Endothelial cell (in vitro differentiated cells): ENCODE measurements around the gene GAS6. TPM values are rescaled to one million over a fixed set of nuclear protein-coding genes. Genes with fewer than 3 reads are reported as not detected.
A peak's percentile ranks its signal among the peaks of the same experiment; 100 is the strongest.

ENCODE experiments used
- DNase-seq: peaks from one replicate; pipeline ENCODE4 v3.0.0; 2021; ENCODE audit warnings: low spot score
- H3K27ac Mint-ChIP-seq: one replicate; pipeline ENCODE4 v1.8.0; 2021; ENCODE audit warnings: mixed read lengths, inconsistent platforms; ENCODE audit not compliant: unreplicated experiment
- H3K27me3 Mint-ChIP-seq: one replicate; pipeline ENCODE4 v1.8.0; 2021; ENCODE audit warnings: mild to moderate bottlenecking, moderate library complexity, mixed read lengths, inconsistent platforms; ENCODE audit not compliant: unreplicated experiment
- H3K36me3 Mint-ChIP-seq: one replicate; pipeline ENCODE4 v1.8.0; 2021; ENCODE audit warnings: mild to moderate bottlenecking, low read depth, mixed read lengths, inconsistent platforms; ENCODE audit not compliant: unreplicated experiment
- H3K4me1 Mint-ChIP-seq: one replicate; pipeline ENCODE4 v1.8.0; 2021; ENCODE audit warnings: mild to moderate bottlenecking, mixed read lengths, inconsistent platforms; ENCODE audit not compliant: unreplicated experiment
- H3K4me3 Mint-ChIP-seq: one replicate; pipeline ENCODE4 v1.8.0; 2021; ENCODE audit warnings: mild to moderate bottlenecking, mixed read lengths, inconsistent platforms; ENCODE audit not compliant: unreplicated experiment
- H3K9me3 Mint-ChIP-seq: one replicate; pipeline ENCODE4 v1.8.0; 2021; ENCODE audit warnings: mixed read lengths, inconsistent platforms; ENCODE audit not compliant: unreplicated experiment
- total RNA-seq: library from RNA; stranded (reverse); fragmentation: NEBNext Ultra II Directional; extraction: Animal tissue kit (Norgen Biotek cat#: 25700); gene quantifications from one replicate; pipeline ENCODE4 v1.2.1, GENCODE V29; 2021; ENCODE audit not compliant: unreplicated experiment
- TF ChIP-seq, protein P1 (sequence below): fragments of 200-600 bp; sonication (generic); IDR thresholded peaks from one replicate; pipeline ENCODE4 v1.5.0; 2021; ENCODE audit warnings: antibody characterized with exemption; ENCODE audit not compliant: unreplicated experiment

GAS6 gene
- total RNA-seq, 1 donor from 2014 or later: 19.8 TPM

GRCh38 chr13:113820813-113821651, 42.8 kb downstream of the GAS6 start:
- peak overlapping the region; percentile 67 for H3K27ac Mint-ChIP-seq
- no peak for DNase-seq
- TF ChIP-seq, protein P1, sequence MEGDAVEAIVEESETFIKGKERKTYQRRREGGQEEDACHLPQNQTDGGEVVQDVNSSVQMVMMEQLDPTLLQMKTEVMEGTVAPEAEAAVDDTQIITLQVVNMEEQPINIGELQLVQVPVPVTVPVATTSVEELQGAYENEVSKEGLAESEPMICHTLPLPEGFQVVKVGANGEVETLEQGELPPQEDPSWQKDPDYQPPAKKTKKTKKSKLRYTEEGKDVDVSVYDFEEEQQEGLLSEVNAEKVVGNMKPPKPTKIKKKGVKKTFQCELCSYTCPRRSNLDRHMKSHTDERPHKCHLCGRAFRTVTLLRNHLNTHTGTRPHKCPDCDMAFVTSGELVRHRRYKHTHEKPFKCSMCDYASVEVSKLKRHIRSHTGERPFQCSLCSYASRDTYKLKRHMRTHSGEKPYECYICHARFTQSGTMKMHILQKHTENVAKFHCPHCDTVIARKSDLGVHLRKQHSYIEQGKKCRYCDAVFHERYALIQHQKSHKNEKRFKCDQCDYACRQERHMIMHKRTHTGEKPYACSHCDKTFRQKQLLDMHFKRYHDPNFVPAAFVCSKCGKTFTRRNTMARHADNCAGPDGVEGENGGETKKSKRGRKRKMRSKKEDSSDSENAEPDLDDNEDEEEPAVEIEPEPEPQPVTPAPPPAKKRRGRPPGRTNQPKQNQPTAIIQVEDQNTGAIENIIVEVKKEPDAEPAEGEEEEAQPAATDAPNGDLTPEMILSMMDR: no peak
- peaks cover 22% of the 10 kb centered on the region for H3K4me1 Mint-ChIP-seq
- peak overlapping the region; percentile 25 for H3K4me3 Mint-ChIP-seq
- peaks cover 53% of the 10 kb centered on the region for H3K27me3 Mint-ChIP-seq
- H3K9me3 Mint-ChIP-seq: no peaks in the 10 kb centered on the region
- H3K36me3 Mint-ChIP-seq: peaks cover 19% of the 10 kb centered on the region

DNA sequence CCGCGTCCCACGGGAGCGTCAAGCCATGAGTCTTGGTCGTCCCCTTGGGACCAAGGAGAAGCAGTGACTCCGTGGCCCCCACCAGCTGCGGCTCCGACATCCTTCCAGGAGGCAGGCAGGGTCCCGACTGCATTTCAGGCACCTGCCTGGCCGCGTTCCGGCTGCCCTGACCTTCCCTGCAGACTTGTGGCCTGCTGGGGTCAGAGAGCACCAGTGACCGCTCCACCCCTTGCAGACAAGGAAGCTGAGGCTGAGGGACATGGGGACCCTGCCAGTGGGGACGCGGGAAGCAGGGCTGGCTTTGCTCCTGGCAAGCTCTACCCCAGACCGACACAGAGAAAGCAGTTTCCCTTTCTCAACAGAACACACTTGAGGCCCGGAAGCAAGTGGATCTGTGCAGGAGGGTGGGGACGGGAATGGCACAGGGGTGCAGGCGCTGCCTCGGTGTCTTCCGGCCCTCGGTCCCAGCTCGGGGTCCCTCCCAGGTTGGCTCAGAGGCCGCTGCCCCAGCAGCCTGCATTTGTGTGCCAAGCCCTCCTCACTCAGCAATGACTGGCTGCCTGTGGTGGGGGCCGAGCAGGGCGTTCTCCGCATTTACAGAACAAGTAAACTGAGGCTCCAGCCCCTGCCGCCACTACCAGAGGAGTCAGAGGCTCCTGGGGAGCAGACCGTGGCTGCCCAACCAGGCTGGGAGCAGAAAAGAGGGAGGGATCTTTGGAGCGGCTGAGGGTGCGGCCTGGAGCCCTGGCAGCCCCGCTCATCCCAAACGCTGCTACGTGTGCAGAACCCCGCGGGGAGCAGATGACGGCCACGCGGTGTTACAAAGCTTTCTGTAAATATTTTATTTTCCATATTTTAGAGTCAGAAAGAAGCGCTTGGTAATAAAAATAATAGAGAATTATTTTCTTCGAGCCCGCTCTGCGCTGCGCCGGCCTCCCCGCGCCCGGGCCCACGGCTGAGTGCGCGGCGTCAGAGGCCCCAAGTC, 43.9 kb downstream of the GAS6 start:
- peaks cover 29% of the 10 kb centered on the region for H3K4me1 Mint-ChIP-seq
- H3K27ac Mint-ChIP-seq: peak overlapping the region; percentile 18
- no peak for DNase-seq
- TF ChIP-seq, protein P1: no peak
- peaks cover 59% of the 10 kb centered on the region for H3K27me3 Mint-ChIP-seq
- no peak overlapping the region for H3K4me3 Mint-ChIP-seq
- H3K9me3 Mint-ChIP-seq: no peaks in the 10 kb centered on the region
- peaks cover 18% of the 10 kb centered on the region for H3K36me3 Mint-ChIP-seq

- TF ChIP-seq, protein P1: no peak
- DNase-seq: no peak
- H3K4me3 Mint-ChIP-seq: no peak overlapping the region
- peaks cover 14% of the 10 kb centered on the region for H3K36me3 Mint-ChIP-seq
- H3K27ac Mint-ChIP-seq: peak overlapping the region; percentile 72
- peaks cover 29% of the 10 kb centered on the region for H3K4me1 Mint-ChIP-seq
- no peaks in the 10 kb centered on the region for H3K9me3 Mint-ChIP-seq
- H3K27me3 Mint-ChIP-seq: peaks cover 55% of the 10 kb centered on the region
Observed at GRCh38 chr13:113819341-113819730, 44.5 kb downstream of the GAS6 start.

DNA sequence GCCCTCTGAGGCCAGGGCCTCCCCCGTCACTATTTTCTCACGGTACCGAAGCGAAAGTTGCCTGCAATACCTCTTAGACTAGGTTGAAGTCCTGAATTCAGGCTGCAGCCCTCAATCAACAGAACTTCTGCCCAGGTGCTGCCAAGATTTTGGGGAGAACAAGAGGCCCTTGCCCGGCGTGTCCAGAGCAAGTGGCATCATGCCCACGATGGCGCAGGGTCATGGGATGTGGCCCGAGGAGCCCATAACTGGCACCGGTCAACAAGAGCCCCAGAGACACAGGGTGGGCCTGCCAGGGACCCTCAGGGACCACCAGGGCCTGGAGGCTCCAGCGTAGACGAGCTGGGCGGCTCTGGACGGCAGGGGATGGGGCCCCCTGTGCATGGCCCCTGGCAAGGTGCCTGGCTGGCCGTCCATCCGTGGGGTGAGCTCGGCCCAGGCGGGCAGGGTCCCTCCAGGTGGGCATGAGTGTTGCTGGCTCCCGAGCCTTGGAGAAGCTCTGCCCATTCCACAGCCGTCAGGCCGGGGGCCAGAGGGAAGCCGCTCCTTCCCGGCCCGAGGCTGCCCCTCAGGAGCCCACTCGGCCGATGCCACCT, 45.1 kb downstream of the GAS6 start:
- Mint-ChIP-seq H3K4me3 (no peak overlapping the region), H3K27ac (peak overlapping the region; percentile 72), H3K4me1 (peaks cover 32% of the 10 kb centered on the region), H3K27me3 (peaks cover 55% of the 10 kb centered on the region), H3K9me3 (no peaks in the 10 kb centered on the region), H3K36me3 (peaks cover 15% of the 10 kb centered on the region)
- no peak for DNase-seq
- TF ChIP-seq, protein P1: no peak
